MCF 10A (cell line): ENCODE results near the gene CTU2. TPM values are rescaled to one million over a fixed set of nuclear protein-coding genes. Genes with fewer than 3 reads are reported as not detected.

Experiments
- BruUV-seq: library from RNA; stranded (reverse); fragments of 400-500 nt; replicated peaks from 2 replicates; lab custom pipeline; 2021; lab: Mats Ljungman, UMichigan
- CTCF ChIA-PET: fragments of 300-600 bp; sonication (Branson Sonifier 250); formaldehyde crosslinking; extraction: SDS; loops from one replicate; lab custom pipeline; 2021; ENCODE audit warnings: antibody characterized with exemption, inconsistent platforms; lab: Yijun Ruan, JAX
- POLR2A ChIA-PET: fragments of 300-600, 350-650 bp; sonication (Branson Sonifier 250); formaldehyde crosslinking; extraction: SDS; loops from one replicate; lab custom pipeline; 2020; ENCODE audit warnings: antibody characterized with exemption, inconsistent platforms; lab: Yijun Ruan, JAX
- DNase-seq: peaks from one replicate; pipeline ENCODE4 v3.0.0-alpha.2; 2018; ENCODE audit not compliant: unreplicated experiment
- H3K27ac Mint-ChIP-seq: one replicate; pipeline ENCODE4 v1.8.0; 2022; ENCODE audit warnings: mild to moderate bottlenecking, low read depth, mixed read lengths; ENCODE audit not compliant: unreplicated experiment
- H3K27me3 Mint-ChIP-seq: one replicate; pipeline ENCODE4 v1.8.0; 2022; ENCODE audit warnings: mixed read lengths; ENCODE audit not compliant: insufficient read depth, unreplicated experiment
- H3K36me3 Mint-ChIP-seq: one replicate; pipeline ENCODE4 v1.8.0; 2022; ENCODE audit warnings: mild to moderate bottlenecking, moderate library complexity, mixed read lengths; ENCODE audit not compliant: insufficient read depth, unreplicated experiment
- H3K4me1 Mint-ChIP-seq: one replicate; pipeline ENCODE4 v1.8.0; 2022; ENCODE audit warnings: mixed read lengths; ENCODE audit not compliant: insufficient read depth, unreplicated experiment
- H3K4me3 Mint-ChIP-seq: one replicate; pipeline ENCODE4 v1.8.0; 2022; ENCODE audit warnings: mild to moderate bottlenecking, moderate library complexity, mixed read lengths; ENCODE audit not compliant: unreplicated experiment
- H3K9me3 Mint-ChIP-seq: one replicate; pipeline ENCODE4 v1.8.0; 2022; ENCODE audit warnings: mixed read lengths; ENCODE audit not compliant: unreplicated experiment
- intact Hi-C: fragments of 100-400 bp; cut with micrococcal nuclease; formaldehyde crosslinking; loops from 2 replicates; pipeline ENCODE4 v1.14.1; 2022
- total RNA-seq: library from RNA; stranded (reverse); gene quantifications from 2 replicates; pipeline ENCODE4 v1.2.3, GENCODE V29; 2022
- TF ChIP-seq, protein P1 (sequence below): fragments of 200-600 bp; IDR thresholded peaks from one replicate; pipeline ENCODE4 v1.8.0; 2022; ENCODE audit warnings: antibody characterized with exemption, mild to moderate bottlenecking; ENCODE audit not compliant: unreplicated experiment

The CTU2 gene
- total RNA-seq, 1 experiment from 2014 or later = 40.8 TPM

- TF ChIP-seq, protein P1, sequence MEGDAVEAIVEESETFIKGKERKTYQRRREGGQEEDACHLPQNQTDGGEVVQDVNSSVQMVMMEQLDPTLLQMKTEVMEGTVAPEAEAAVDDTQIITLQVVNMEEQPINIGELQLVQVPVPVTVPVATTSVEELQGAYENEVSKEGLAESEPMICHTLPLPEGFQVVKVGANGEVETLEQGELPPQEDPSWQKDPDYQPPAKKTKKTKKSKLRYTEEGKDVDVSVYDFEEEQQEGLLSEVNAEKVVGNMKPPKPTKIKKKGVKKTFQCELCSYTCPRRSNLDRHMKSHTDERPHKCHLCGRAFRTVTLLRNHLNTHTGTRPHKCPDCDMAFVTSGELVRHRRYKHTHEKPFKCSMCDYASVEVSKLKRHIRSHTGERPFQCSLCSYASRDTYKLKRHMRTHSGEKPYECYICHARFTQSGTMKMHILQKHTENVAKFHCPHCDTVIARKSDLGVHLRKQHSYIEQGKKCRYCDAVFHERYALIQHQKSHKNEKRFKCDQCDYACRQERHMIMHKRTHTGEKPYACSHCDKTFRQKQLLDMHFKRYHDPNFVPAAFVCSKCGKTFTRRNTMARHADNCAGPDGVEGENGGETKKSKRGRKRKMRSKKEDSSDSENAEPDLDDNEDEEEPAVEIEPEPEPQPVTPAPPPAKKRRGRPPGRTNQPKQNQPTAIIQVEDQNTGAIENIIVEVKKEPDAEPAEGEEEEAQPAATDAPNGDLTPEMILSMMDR = no peak
- no TSS peak for BruUV-seq
- DNase-seq = no peak
- H3K27ac Mint-ChIP-seq = no peak overlapping the region
- ChIA-PET POLR2A (interaction anchor here (1.2 kb wide), 1 partner anchor 20 kb away, joined by 3 read pairs; no protein-coding TSS in a partner anchor), CTCF (interaction anchor here (0.6 to 2.5 kb wide), 2 partner anchors 25 to 683 kb away, joined by 3 to 13 read pairs; no protein-coding TSS in a partner anchor)
- H3K27me3 Mint-ChIP-seq = no peaks in the 10 kb centered on the region
- H3K9me3 Mint-ChIP-seq = no peaks in the 10 kb centered on the region
- H3K4me1 Mint-ChIP-seq = peaks cover under 1% of the 10 kb centered on the region
- H3K36me3 Mint-ChIP-seq = peaks cover 28% of the 10 kb centered on the region
- intact Hi-C loops = no loop called here
- H3K4me3 Mint-ChIP-seq = no peak overlapping the region
Observed at GRCh38 chr16:88761830-88762229, 55.5 kb downstream of the CTU2 start.

DNA sequence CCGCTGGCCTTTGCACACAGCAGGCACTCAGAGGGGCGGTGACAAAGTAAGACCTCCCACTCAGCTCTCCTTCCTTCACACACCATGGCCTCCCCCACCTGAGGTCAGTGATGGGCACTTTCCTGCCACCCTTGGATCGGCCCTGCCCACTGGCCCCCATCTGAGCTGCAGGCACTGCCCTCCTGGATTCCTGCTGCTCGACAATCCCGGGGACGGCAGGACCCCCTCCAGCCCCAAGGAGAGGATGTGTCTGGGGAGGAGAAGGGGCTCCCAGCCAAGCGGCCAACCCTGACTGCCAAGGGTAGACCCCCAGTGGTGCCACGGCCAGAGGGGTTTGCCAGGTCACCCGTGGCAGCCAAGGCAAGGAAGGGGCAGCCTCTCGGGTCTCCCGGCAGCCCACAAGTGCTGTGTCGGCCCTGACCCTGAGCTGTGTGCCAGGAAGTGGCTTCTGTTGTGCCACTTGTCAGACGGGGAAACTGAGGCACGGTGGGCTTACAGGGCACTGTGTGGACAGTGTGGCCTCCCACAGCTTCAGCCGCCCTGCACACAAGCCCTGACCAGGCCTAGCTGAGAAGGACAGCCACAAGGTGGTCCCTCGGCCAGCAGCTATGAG is 56.1 kb downstream of the CTU2 start:
- Mint-ChIP-seq H3K4me3 (no peak overlapping the region), H3K27ac (no peak overlapping the region), H3K4me1 (peaks cover 6% of the 10 kb centered on the region), H3K9me3 (no peaks in the 10 kb centered on the region), H3K36me3 (peaks cover 28% of the 10 kb centered on the region), H3K27me3 (no peaks in the 10 kb centered on the region)
- intact Hi-C loops = no loop called here
- TF ChIP-seq, protein P1 = no peak
- DNase-seq = no peak
- ChIA-PET CTCF (interaction anchor here (0.9 to 2.5 kb wide), 3 partner anchors 12 to 31 kb away, joined by 3 to 13 read pairs (median 4); no protein-coding TSS in a partner anchor), POLR2A (interaction anchor here (0.6 to 1.2 kb wide), 3 partner anchors 20 to 323 kb away, joined by 3 to 4 read pairs (median 3); partner anchors contain the start of gene PIEZO1)
- no TSS peak for BruUV-seq

GRCh38 chr16:88762941-88763340 is 56.6 kb downstream of the CTU2 start:
- CTCF ChIA-PET = interaction anchor here (0.9 to 1.1 kb wide), 3 partner anchors 13 to 30 kb away, joined by 3 to 6 read pairs (median 4); no protein-coding TSS in a partner anchor
- H3K4me3 Mint-ChIP-seq = no peak overlapping the region
- intact Hi-C loops = no loop called here
- peaks cover 8% of the 10 kb centered on the region for H3K4me1 Mint-ChIP-seq
- no peak for DNase-seq
- POLR2A ChIA-PET = interaction anchor here (0.6 to 1.2 kb wide), 3 partner anchors 19 to 323 kb away, joined by 3 to 4 read pairs (median 3); partner anchors contain the start of gene PIEZO1
- peaks cover 28% of the 10 kb centered on the region for H3K36me3 Mint-ChIP-seq
- no TSS peak for BruUV-seq
- TF ChIP-seq, protein P1 = no peak
- no peak overlapping the region for H3K27ac Mint-ChIP-seq
- H3K9me3 Mint-ChIP-seq = no peaks in the 10 kb centered on the region
- no peaks in the 10 kb centered on the region for H3K27me3 Mint-ChIP-seq

- ChIA-PET POLR2A (interaction anchor here (0.9 kb wide), 1 partner anchor 18 kb away, joined by 3 read pairs; no protein-coding TSS in a partner anchor), CTCF (interaction anchor here (0.8 to 1.1 kb wide), 2 partner anchors 20 to 26 kb away, joined by 3 to 6 read pairs; no protein-coding TSS in a partner anchor)
- intact Hi-C loops = no loop called here
- TF ChIP-seq, protein P1 = no peak
- Mint-ChIP-seq H3K36me3 (peaks cover 28% of the 10 kb centered on the region), H3K27ac (no peak overlapping the region), H3K9me3 (no peaks in the 10 kb centered on the region), H3K27me3 (no peaks in the 10 kb centered on the region), H3K4me1 (peaks cover 8% of the 10 kb centered on the region), H3K4me3 (no peak overlapping the region)
- DNase-seq = no peak
- BruUV-seq = no TSS peak
Observed at GRCh38 chr16:88763502-88764053, 57.3 kb downstream of the CTU2 start.
